ENCODE data around the gene GTF3C5.
"Not testable (repeated sequence)": the region's sequence is repeated elsewhere in the genome, so short reads cannot be mapped to it uniquely, and the experiment has no call there.

The GTF3C5 gene

GRCh38 chr9:132995879-132996278 is 34.9 kb upstream of the GTF3C5 start:
- DNase-seq (ENCODE audit: low read depth in 1 of 2, low spot score in 1 of 2) = no peak

DNA sequence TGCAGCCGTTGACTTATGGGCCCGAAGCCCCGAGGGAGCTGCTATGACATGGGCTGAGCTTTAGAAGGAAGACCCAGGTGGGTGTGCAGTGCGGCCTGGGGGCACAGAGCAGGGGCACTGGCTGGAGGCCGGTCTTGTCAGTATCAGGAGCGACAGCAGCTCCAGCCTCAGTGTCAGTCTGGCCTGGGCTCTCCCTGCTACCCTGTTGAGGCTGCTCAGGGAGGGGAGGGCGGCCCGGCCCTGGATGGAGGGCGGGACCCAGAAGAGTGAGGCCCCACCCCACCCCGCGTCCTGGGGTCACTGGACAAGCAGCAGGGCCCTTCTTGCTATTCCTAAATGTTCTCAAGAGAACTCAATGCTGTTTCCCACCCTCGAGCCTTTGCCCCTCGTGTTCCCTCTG is 34.3 kb upstream of the GTF3C5 start:
- no peak for DNase-seq (ENCODE audit: low read depth in 1 of 2, low spot score in 1 of 2)

- no peak for DNase-seq (ENCODE audit: low read depth in 1 of 2, low spot score in 1 of 2)
These were observed 33.2 kb upstream of the GTF3C5 start for GRCh38 chr9:132997591-132997990.

- not testable (repeated sequence) for DNase-seq (ENCODE audit: low read depth in 1 of 2, low spot score in 1 of 2)
These were observed 32.6 kb upstream of the GTF3C5 start for GRCh38 chr9:132998221-132998620.

- DNase-seq (ENCODE audit: low read depth in 1 of 2, low spot score in 1 of 2) = no peak
These were observed 31.8 kb upstream of the GTF3C5 start for GRCh38 chr9:132998831-132999635.

GRCh38 chr9:133002147-133003070 is 28.4 kb upstream of the GTF3C5 start:
- DNase-seq (ENCODE audit: low read depth in 1 of 2, low spot score in 1 of 2) = no peak

- no peak for DNase-seq (ENCODE audit: low read depth in 1 of 2, low spot score in 1 of 2)
These were observed 27.7 kb upstream of the GTF3C5 start for GRCh38 chr9:133003071-133003461.

- no peak for DNase-seq (ENCODE audit: low read depth in 1 of 2, low spot score in 1 of 2)
These were observed 27.1 kb upstream of the GTF3C5 start for GRCh38 chr9:133003671-133004090.

GRCh38 chr9:133004091-133004998 is 26.5 kb upstream of the GTF3C5 start:
- DNase-seq (ENCODE audit: low read depth in 1 of 2, low spot score in 1 of 2) = no peak

- DNase-seq (ENCODE audit: low read depth in 1 of 2, low spot score in 1 of 2) = no peak
These were observed 25.6 kb upstream of the GTF3C5 start for GRCh38 chr9:133004999-133005760.

GRCh38 chr9:133005957-133006356 is 24.8 kb upstream of the GTF3C5 start:
- no peak for DNase-seq (ENCODE audit: low read depth in 1 of 2, low spot score in 1 of 2)

GRCh38 chr9:133006731-133007352 is 24.0 kb upstream of the GTF3C5 start:
- DNase-seq (ENCODE audit: low read depth in 1 of 2, low spot score in 1 of 2) = no peak

GRCh38 chr9:133008406-133008805 is 22.4 kb upstream of the GTF3C5 start:
- no peak for DNase-seq (ENCODE audit: low read depth in 1 of 2, low spot score in 1 of 2)

DNA sequence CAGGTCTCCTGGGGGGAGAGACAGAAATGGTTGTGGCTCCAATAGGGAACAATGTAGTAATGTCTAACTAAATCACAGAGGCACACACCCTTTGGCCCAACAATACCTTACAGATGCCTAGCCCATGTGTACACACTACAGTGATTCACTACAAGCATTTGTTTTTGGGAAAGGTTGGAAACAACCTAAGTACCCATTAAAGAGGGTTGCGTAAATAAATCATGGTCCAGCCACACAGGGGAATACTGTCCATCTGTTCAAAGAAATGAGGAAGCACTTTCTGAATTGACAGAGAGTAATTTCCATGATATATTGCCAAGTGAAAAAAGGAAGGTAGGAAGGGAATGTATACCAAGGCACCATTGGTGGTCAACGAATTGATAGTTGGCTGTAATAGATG is 22.0 kb upstream of the GTF3C5 start:
- DNase-seq (ENCODE audit: low read depth in 1 of 2, low spot score in 1 of 2) = no peak

GRCh38 chr9:133009906-133010582 is 20.8 kb upstream of the GTF3C5 start:
- no peak for DNase-seq (ENCODE audit: low read depth in 1 of 2, low spot score in 1 of 2)

DNA sequence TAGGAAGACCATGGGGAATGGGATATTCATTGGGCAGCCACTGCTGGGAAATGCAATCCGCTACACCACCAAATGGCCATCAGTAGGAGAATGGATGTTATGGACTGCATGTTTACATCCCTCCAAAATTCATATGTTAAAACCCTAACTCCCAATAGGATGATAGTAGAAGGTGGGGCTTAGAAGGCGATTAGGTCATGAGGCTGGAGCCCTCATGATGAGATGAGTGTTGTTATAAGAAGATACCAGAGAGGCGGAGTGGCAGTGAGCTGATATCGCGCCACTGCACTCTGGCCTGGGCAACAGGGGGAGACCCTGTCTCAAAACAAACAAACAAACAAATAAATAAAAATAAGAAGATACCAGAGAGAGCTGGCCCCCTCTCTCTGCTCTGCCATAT is 16.1 kb upstream of the GTF3C5 start:
- no peak for DNase-seq (ENCODE audit: low read depth in 1 of 2, low spot score in 1 of 2)

DNA sequence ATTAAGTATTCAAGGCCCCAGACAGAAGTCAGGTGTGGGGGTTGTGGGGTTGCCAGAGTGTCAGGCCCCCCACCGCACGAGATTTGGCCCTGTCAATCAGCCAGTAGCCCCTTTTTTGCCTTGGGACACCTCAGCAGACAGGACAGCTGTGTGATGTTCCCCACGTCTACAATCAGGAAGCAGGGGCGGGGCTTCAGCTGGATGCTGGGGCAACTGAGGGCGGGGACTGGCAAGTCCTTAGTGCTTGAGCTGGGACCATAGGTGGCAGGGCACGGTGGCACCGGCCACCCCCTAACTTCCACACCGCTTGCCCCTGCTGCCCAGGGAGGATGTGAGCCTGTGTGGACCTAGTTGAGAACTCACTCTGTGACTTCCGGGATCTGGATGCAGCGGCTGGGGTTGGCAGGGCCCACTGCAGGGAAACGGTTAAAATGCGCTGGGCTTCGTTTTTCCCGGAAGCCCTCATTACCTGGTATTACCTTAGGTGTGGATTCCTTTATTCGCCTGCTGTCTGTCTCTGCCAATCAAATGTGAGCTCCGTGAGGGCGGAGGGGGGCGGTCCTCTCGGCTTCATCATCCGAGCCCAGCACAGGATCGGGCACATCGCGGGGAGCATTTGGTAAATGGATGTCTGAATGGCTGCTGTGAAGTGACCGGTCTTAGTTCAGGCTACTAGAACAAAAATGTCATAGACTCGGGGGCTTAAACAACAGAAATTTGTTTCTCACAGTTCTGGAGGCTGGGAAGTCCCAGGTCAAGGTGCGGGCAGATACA is 7.5 kb upstream of the GTF3C5 start:
- no peak for DNase-seq (ENCODE audit: low read depth in 1 of 2, low spot score in 1 of 2)

DNA sequence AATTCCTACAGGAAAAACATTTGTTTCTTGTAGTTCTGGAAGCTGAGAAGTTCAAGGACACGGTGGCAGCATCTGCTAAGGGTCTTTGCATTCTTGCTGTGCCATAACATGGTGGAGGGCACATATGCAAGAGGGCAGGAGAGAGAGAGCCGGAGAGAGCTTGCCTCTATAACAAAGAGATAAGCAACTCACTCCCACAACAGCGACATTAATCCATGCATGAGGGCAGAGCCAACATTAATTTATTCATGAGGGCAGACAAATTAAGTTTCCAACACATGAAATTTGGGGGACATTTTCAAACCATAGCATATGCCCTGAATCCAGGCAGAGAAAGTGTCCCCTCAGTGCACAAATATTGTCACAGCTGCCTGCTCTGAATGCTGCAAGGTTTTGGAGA is 4.4 kb upstream of the GTF3C5 start:
- no peak for DNase-seq (ENCODE audit: low read depth in 1 of 2, low spot score in 1 of 2)

GRCh38 chr9:133027134-133027533 is 3.7 kb upstream of the GTF3C5 start:
- DNase-seq (ENCODE audit: low read depth in 1 of 2, low spot score in 1 of 2) = no peak

All from activated T-helper 1 cell treated with anti-CD3 and anti-CD28 coated beads, Interleukin-2, amount 50 U/mL, for 16 hours (primary cell).